GM12878 (cell line): Measurements from ENCODE around the gene ANAPC2. TPM values are rescaled to one million over a fixed set of nuclear protein-coding genes. Genes with fewer than 3 reads are reported as not detected.
A peak's percentile ranks its signal among the peaks of the same experiment; 100 is the strongest.

Experiments used
- ATAC-seq: fragments of 200-7000 bp; cut with Tn5 transposase; 3 replicates; pipeline ENCODE4 v1.9.1; 2020; ENCODE audit warnings: mild to moderate bottlenecking, moderate library complexity
- BruUV-seq: library from RNA; stranded (reverse); fragments of 400-500 nt; replicated peaks from 2 replicates; lab custom pipeline; 2021; lab: Mats Ljungman, UMichigan
- CTCF ChIA-PET: fragments of 300-600 bp; sonication (Branson Sonifier 250); formaldehyde crosslinking; extraction: SDS; loops from one replicate; lab custom pipeline; 2021; ENCODE audit warnings: inconsistent platforms; lab: Yijun Ruan, JAX
- POLR2A ChIA-PET: fragments of 350-600 bp; formaldehyde crosslinking; extraction: SDS; loops from one replicate; lab custom pipeline; 2021; ENCODE audit warnings: inconsistent platforms; lab: Charles Lee
- RAD21 ChIA-PET: fragments of 300-600 bp; sonication (Branson Sonifier 250); formaldehyde crosslinking; loops from one replicate; lab custom pipeline; 2023; ENCODE audit warnings: antibody characterized with exemption; ENCODE audit not compliant: unreplicated experiment; lab: Charles Lee
- SMC1A ChIA-PET: fragments of 300-600 bp; sonication (Branson Sonifier 250); formaldehyde crosslinking; loops from one replicate; lab custom pipeline; 2023; ENCODE audit not compliant: unreplicated experiment, uncharacterized antibody; lab: Charles Lee
- DNase-seq: peaks from one replicate; pipeline ENCODE4 v3.0.0-alpha.2; 2011; ENCODE audit warnings: low read depth, low spot score
- FAIRE-seq: peaks from 3 replicates; lab custom pipeline; 2011; peaks lifted over from hg19 to GRCh38; lab: Jason Lieb, UNC
- H2AFZ ChIP-seq: 2 replicates; pipeline ENCODE4 v1.6.0; 2011; ENCODE audit warnings: low read depth, low read length, control low read depth; ENCODE audit not compliant: control insufficient read depth
- H3K27ac ChIP-seq: 2 replicates; pipeline ENCODE4 v1.5.1; 2011; ENCODE audit warnings: control low read depth; ENCODE audit not compliant: control insufficient read depth, insufficient read depth
- H3K27me3 ChIP-seq, 2 experiments: replicated peaks in 1 of 2; 2 replicates each; pipeline versions ENCODE4 v1.6.0 to v1.6.1; 2011; ENCODE audit warnings: low read length in 1 of 2; ENCODE audit not compliant: control insufficient read depth in 2 of 2, insufficient read depth in 2 of 2
- H3K36me3 ChIP-seq, 2 experiments: 2 replicates each; pipeline ENCODE4 v1.5.1; 2011; ENCODE audit warnings: low read length in 1 of 2; ENCODE audit not compliant: control insufficient read depth in 2 of 2, insufficient read depth in 2 of 2
- H3K4me1 ChIP-seq: 2 replicates; pipeline ENCODE4 v1.6.1; 2011; ENCODE audit warnings: mild to moderate bottlenecking, low read length, moderate library complexity, mixed read lengths; ENCODE audit not compliant: control insufficient read depth, insufficient read depth
- H3K4me2 ChIP-seq: 2 replicates; pipeline ENCODE4 v1.6.0; 2011; ENCODE audit warnings: control low read depth; ENCODE audit not compliant: control insufficient read depth, insufficient read depth
- H3K4me3 ChIP-seq: fragments of 200-600 bp; sonication (generic); 2 replicates; pipeline ENCODE4 v1.5.1; 2016
- H3K79me2 ChIP-seq: 2 replicates; pipeline ENCODE4 v1.6.0; 2011; ENCODE audit warnings: low read length; ENCODE audit not compliant: control insufficient read depth, insufficient read depth
- H3K9ac ChIP-seq: 2 replicates; pipeline ENCODE4 v1.8.0; 2011; ENCODE audit warnings: low read length, control low read depth, mixed read lengths; ENCODE audit not compliant: control insufficient read depth, insufficient read depth
- H3K9me3 ChIP-seq: replicated peaks from 3 replicates; pipeline ENCODE4 v1.5.1; 2011; ENCODE audit warnings: mild to moderate bottlenecking, low read length; ENCODE audit not compliant: control insufficient read depth, insufficient read depth
- H4K20me1 ChIP-seq: 2 replicates; pipeline ENCODE4 v1.6.0; 2011; ENCODE audit not compliant: control insufficient read depth, insufficient read depth
- ATF3 ChIP-seq: IDR thresholded peaks from 2 replicates; pipeline ENCODE4 v1.6.1; 2011; ENCODE audit warnings: low read depth, mild to moderate bottlenecking, low read length, moderate library complexity, borderline replicate concordance; ENCODE audit errors: extremely low read depth
- CTCF ChIP-seq, 3 experiments: IDR thresholded peaks in 2 of 3; conservative IDR thresholded peaks in 1 of 3; 2 replicates each; pipeline ENCODE4 v1.5.1; 2011; ENCODE audit warnings: low read depth in 3 of 3, low read length in 3 of 3, mild to moderate bottlenecking in 3 of 3, control low read depth in 2 of 3, moderate library complexity in 2 of 3, inconsistent platforms in 1 of 3, mixed read lengths in 1 of 3; ENCODE audit not compliant: control insufficient read depth in 2 of 3, insufficient read depth in 1 of 3; ENCODE audit errors: extremely low read depth in 1 of 3
- RAD21 ChIP-seq: IDR thresholded peaks from 2 replicates; pipeline ENCODE4 v1.6.1; 2011; ENCODE audit warnings: mild to moderate bottlenecking, low read depth, low read length, moderate library complexity; ENCODE audit not compliant: insufficient read depth
- SMAD5 ChIP-seq: IDR thresholded peaks from 2 replicates; pipeline ENCODE4 v1.6.1; 2016; ENCODE audit warnings: antibody characterized with exemption, low read depth
- STAT1 ChIP-seq: fragments of 450-650 bp; conservative IDR thresholded peaks from 2 replicates; pipeline ENCODE4 v1.6.1; 2014; ENCODE audit warnings: antibody characterized with exemption, mild to moderate bottlenecking
- ZNF274 ChIP-seq: IDR thresholded peaks from one replicate; pipeline ENCODE4 v1.8.0; 2011; ENCODE audit not compliant: insufficient read length, insufficient read depth
- WGBS: methylation state at CpG from one replicate; pipeline ENCODE4 v1.1.6; 2016; ENCODE audit warnings: low lambda C conversion rate; ENCODE audit not compliant: insufficient replicate concordance, insufficient coverage; ENCODE audit errors: missing lambda C conversion rate; 5-methylcytosine and 5-hydroxymethylcytosine counted together
- in situ Hi-C: fragments of 300-500 bp; cut with MboI; formaldehyde crosslinking; loops from 9 replicates; pipeline ENCODE4 v1.14.3; 2018; ENCODE audit warnings: mixed read lengths
- intact Hi-C: fragments of 100-400 bp; cut with micrococcal nuclease; formaldehyde crosslinking; loops from one replicate; pipeline ENCODE4 v1.14.2; 2022; ENCODE audit not compliant: unreplicated experiment
- polyA plus RNA-seq, 11 experiments: library from polyadenylated mRNA; depleted of rRNA in 4 of 11; unstranded in 6 of 11; stranded (reverse) in 5 of 11; fragments of >200 nt; fragmentation: Nextera tagmentation in 4 of 11; fragmentation: Illumina TruSeq in 1 of 11; extraction: Ambion mirVana in 4 of 11; extraction: Trizol in 1 of 11; gene quantifications; 1 replicate in 1 of 11; 2 replicates in 10 of 11; pipeline versions ENCODE4 v1.2.1 to v1.2.3, GENCODE V29; 2011 to 2016; ENCODE audit warnings: inconsistent platforms in 2 of 11, missing spikeins in 2 of 11, low read depth in 1 of 11
- total RNA-seq, 4 experiments: library from RNA; depleted of rRNA in 3 of 4; stranded (reverse); fragments of >200 nt in 3 of 4; fragmentation: Illumina TruSeq in 1 of 4; extraction: Trizol in 1 of 4; gene quantifications; 2 replicates each; pipeline versions ENCODE4 v1.2.1 to v1.2.3, GENCODE V29; 2013 to 2021

ANAPC2 gene
- total and polyA plus RNA-seq, 10 of the 15 experiments (the other 5 are each of a cell fraction or from before 2014, with no cell fraction given) = 0.03 to 65.2 (median 20.5) TPM

GRCh38 chr9:137162505-137163364 lies 25.6 kb downstream of the ANAPC2 start:
- ATAC-seq (no peak), FAIRE-seq (no peak), DNase-seq (no peak)
- intact Hi-C loops (no loop called here), in situ Hi-C loops (no loop called here)
- Histone ChIP-seq H3K27me3 (peaks cover 0 to 2% of the 10 kb centered on the region in 2 experiments; a peak in 1 of 4 replicates), H3K9ac (no peak overlapping the region), H3K79me2 (no peaks in the 10 kb centered on the region), H3K27ac (no peak overlapping the region), H2AFZ (no peak overlapping the region), H3K9me3 (no peaks in the 10 kb centered on the region; the same call in 2 of the 3 replicates), H3K4me1 (peaks cover 23% of the 10 kb centered on the region), H3K36me3 (no peaks in the 10 kb centered on the region), H3K4me2 (no peak overlapping the region), H3K4me3 (no peak overlapping the region), H4K20me1 (no peaks in the 10 kb centered on the region)
- ChIA-PET CTCF (no interaction called here), POLR2A (interaction anchor here (1.8 kb wide), 1 partner anchor 12 kb away, joined by 5 read pairs; no protein-coding TSS in a partner anchor), RAD21 (interaction anchor here (0.8 kb wide), 1 partner anchor 13 kb away, joined by 3 read pairs; no protein-coding TSS in a partner anchor), SMC1A (no interaction called here)
- BruUV-seq = no TSS peak
- TF ChIP-seq CTCF (IDR thresholded peaks at IDR 0.05 in 2 of 3, conservative IDR thresholded peaks at IDR 0.05 in 1 of 3; ENCODE audit: control insufficient read depth in 2 of 3, extremely low read depth in 1 of 3, insufficient read depth in 1 of 3, low read depth in 3 of 3, low read length in 3 of 3) (peak in 1 of 3 experiments; percentile 19; a peak in 1 of 6 replicates), ZNF274 (no peak), SMAD5 (no peak), ATF3 (no peak), RAD21 (0 out of 2 replicates have a peak, but pooled peaks have one; percentile 3), STAT1 (no peak)
- WGBS = 79% methylated on average over 61 of the region's 74 CpGs
